GM18526 (cell line): ENCODE results near the gene SMYD1.

Experiments used
- POLR2A ChIP-seq: IDR thresholded peaks from 3 replicates; pipeline ENCODE4 v1.6.1; 2011; ENCODE audit not compliant: insufficient read length; ENCODE audit errors: extremely low read depth

Gene SMYD1

GRCh38 chr2:88123975-88124917, 56.6 kb downstream of the SMYD1 start:
- no peak for TF ChIP-seq POLR2A

- no peak for TF ChIP-seq POLR2A
These were observed 57.8 kb downstream of the SMYD1 start for GRCh38 chr2:88125344-88125923.

GRCh38 chr2:88125924-88126771, 58.5 kb downstream of the SMYD1 start:
- no peak for TF ChIP-seq POLR2A

GRCh38 chr2:88126772-88127637, 59.4 kb downstream of the SMYD1 start:
- TF ChIP-seq POLR2A = no peak

- no peak for TF ChIP-seq POLR2A
These were observed 59.9 kb downstream of the SMYD1 start for GRCh38 chr2:88127638-88127887.

GRCh38 chr2:88127888-88128653, 60.4 kb downstream of the SMYD1 start, which contains the start of gene FABP1:
FABP1 (minus strand) TSS chr2:88128062; CDS start chr2:88128017, 45 bp downstream.
- no peak for TF ChIP-seq POLR2A

- no peak for TF ChIP-seq POLR2A
These were observed 61.2 kb downstream of the SMYD1 start for GRCh38 chr2:88128654-88129312.

GRCh38 chr2:88129313-88129959, 61.8 kb downstream of the SMYD1 start:
- no peak for TF ChIP-seq POLR2A

- no peak for TF ChIP-seq POLR2A
These were observed 63.8 kb downstream of the SMYD1 start for GRCh38 chr2:88131201-88131998.

- no peak for TF ChIP-seq POLR2A
These were observed 64.4 kb downstream of the SMYD1 start for GRCh38 chr2:88131999-88132368.

GRCh38 chr2:88133875-88134274, 66.2 kb downstream of the SMYD1 start:
- TF ChIP-seq POLR2A = no peak

- no peak for TF ChIP-seq POLR2A
These were observed 69.2 kb downstream of the SMYD1 start for GRCh38 chr2:88136817-88137216.
